ENCODE results near the gene ZNF234. TPM values are rescaled to one million over a fixed set of nuclear protein-coding genes. Genes with fewer than 3 reads are reported as not detected.

Gene ZNF234
- total and polyA plus RNA-seq, 7 donors = 0.92 to 19.7 (median 5.9) TPM

GRCh38 chr19:44190020-44190419 lies 48.7 kb downstream of the ZNF234 start:
- no peak for DNase-seq
- WGBS, 2 donors = 97% methylated on average over 6 of the region's 6 CpGs
- TF ChIP-seq POLR2AphosphoS5 (IDR thresholded peaks at IDR 0.05) (no peak), CTCF (IDR thresholded peaks at IDR 0.05) (no peak), POLR2A (IDR thresholded peaks at IDR 0.05) (no peak), EP300 (IDR thresholded peaks at IDR 0.05) (no peak)
- Histone ChIP-seq H3K36me3 (no peaks in the 10 kb centered on the region), H3K27me3 (no peaks in the 10 kb centered on the region), H3K4me3 (no peak overlapping the region), H3K27ac (no peak overlapping the region), H3K9me3 (peaks cover 0 to 11% (median 0%) of the 10 kb centered on the region in 4 donors), H3K4me1 (no peaks in the 10 kb centered on the region)
- intact Hi-C loops (cut with DNase I) = no loop called here

- intact Hi-C loops (cut with DNase I) = no loop called here
- peaks cover 0 to 11% (median 2%) of the 10 kb centered on the region in 4 donors for H3K9me3 ChIP-seq
- DNase-seq = no peak
Measured at GRCh38 chr19:44192127-44192526, 50.8 kb downstream of the ZNF234 start.

GRCh38 chr19:44196772-44197171 lies 55.4 kb downstream of the ZNF234 start:
- TF ChIP-seq CTCF (IDR thresholded peaks at IDR 0.05) = no peak
- no peak for TF ChIP-seq POLR2AphosphoS5 (IDR thresholded peaks at IDR 0.05)
- no peak for TF ChIP-seq POLR2A (IDR thresholded peaks at IDR 0.05)
- no peak for TF ChIP-seq EP300 (IDR thresholded peaks at IDR 0.05)
- H3K9me3 ChIP-seq = peaks cover 0 to 7% (median 2%) of the 10 kb centered on the region in 4 donors
- no peaks in the 10 kb centered on the region for H3K36me3 ChIP-seq
- no peak overlapping the region for H3K27ac ChIP-seq
- no peak for DNase-seq
- no peaks in the 10 kb centered on the region for H3K4me1 ChIP-seq
- intact Hi-C loops (cut with DNase I) = no loop called here
- H3K4me3 ChIP-seq = no peak overlapping the region
- no peaks in the 10 kb centered on the region for H3K27me3 ChIP-seq

More at GRCh38 chr19:44192127-44192526, 50.8 kb downstream of the ZNF234 start:
- WGBS, 2 donors = 75 to 81% methylated on average over 5 of the region's 5 CpGs
- Histone ChIP-seq H3K27me3 (no peaks in the 10 kb centered on the region), H3K27ac (no peak overlapping the region), H3K36me3 (no peaks in the 10 kb centered on the region), H3K4me3 (no peak overlapping the region), H3K4me1 (no peaks in the 10 kb centered on the region)
- TF ChIP-seq POLR2A (IDR thresholded peaks at IDR 0.05) = no peak
- TF ChIP-seq EP300 (IDR thresholded peaks at IDR 0.05) = no peak
- TF ChIP-seq CTCF (IDR thresholded peaks at IDR 0.05) = no peak
- no peak for TF ChIP-seq POLR2AphosphoS5 (IDR thresholded peaks at IDR 0.05)

GRCh38 chr19:44202470-44202869 lies 61.1 kb downstream of the ZNF234 start:
- WGBS, 2 donors = 76 to 92% methylated on average over 1 of the region's 1 CpG

More at GRCh38 chr19:44202470-44202869, 61.1 kb downstream of the ZNF234 start:
- Histone ChIP-seq H3K27me3 (no peaks in the 10 kb centered on the region), H3K4me1 (no peaks in the 10 kb centered on the region), H3K27ac (no peak overlapping the region), H3K4me3 (no peak overlapping the region), H3K36me3 (no peaks in the 10 kb centered on the region), H3K9me3 (peaks cover 0 to 8% (median 4%) of the 10 kb centered on the region in 4 donors)
- intact Hi-C loops (cut with DNase I) = no loop called here
- TF ChIP-seq EP300 (IDR thresholded peaks at IDR 0.05) = no peak
- no peak for TF ChIP-seq POLR2AphosphoS5 (IDR thresholded peaks at IDR 0.05)
- TF ChIP-seq POLR2A (IDR thresholded peaks at IDR 0.05) = no peak
- TF ChIP-seq CTCF (IDR thresholded peaks at IDR 0.05) = no peak
- no peak for DNase-seq
